Gastrocnemius medialis (tissue), 4 donors: ENCODE measurements around the gene FYN. TPM values are rescaled to one million over a fixed set of nuclear protein-coding genes. Genes with fewer than 3 reads are reported as not detected.

Experiments used
- ATAC-seq, 2 donors: fragments of 150-250 bp; one replicate each; pipeline ENCODE4 v1.9.1; 2016
- DNase-seq, 2 donors: peaks; one replicate each; pipeline ENCODE4 v3.0.0-alpha.2; 2019
- H3K27ac ChIP-seq, 4 donors: fragments of 200-600 bp; sonication (generic); 1 replicate in 1 of 4; 2 replicates in 3 of 4; pipeline ENCODE4 v1.5.1; 2016 to 2018; ENCODE audit warnings: mild to moderate bottlenecking in 2 of 4, moderate library complexity in 1 of 4
- H3K27me3 ChIP-seq, 3 donors: fragments of 200-600 bp; sonication (generic) in 2 of 3; 1 replicate in 1 of 3; 2 replicates in 2 of 3; pipeline versions ENCODE4 v1.5.1 to v1.6.0; 2016 to 2019; ENCODE audit warnings: mild to moderate bottlenecking in 1 of 3, moderate library complexity in 1 of 3
- H3K36me3 ChIP-seq, 2 donors: fragments of 200-600 bp; sonication (generic) in 1 of 2; one replicate each; pipeline ENCODE4 v1.5.1; 2017 to 2018
- H3K4me1 ChIP-seq, 2 donors: fragments of 200-600 bp; sonication (generic) in 1 of 2; one replicate each; pipeline ENCODE4 v1.5.1; 2016 to 2017; ENCODE audit warnings: mild to moderate bottlenecking in 2 of 2
- H3K4me3 ChIP-seq, 4 donors: fragments of 200-600 bp; sonication (generic) in 3 of 4; 1 replicate in 1 of 4; 2 replicates in 3 of 4; pipeline ENCODE4 v1.5.1; 2016 to 2019; ENCODE audit warnings: mild to moderate bottlenecking in 2 of 4
- H3K9me3 ChIP-seq, 3 donors: fragments of 200-600 bp; sonication (generic) in 2 of 3; 1 replicate in 1 of 3; 2 replicates in 2 of 3; pipeline ENCODE4 v1.5.1; 2016 to 2019
- POLR2A ChIP-seq, 2 donors: fragments of 450-650 bp; IDR thresholded peaks; one replicate each; pipeline ENCODE4 v1.6.1; 2017; ENCODE audit warnings: antibody characterized with exemption in 2 of 2, mild to moderate bottlenecking in 2 of 2, moderate library complexity in 2 of 2
- in situ Hi-C, 4 donors: fragments of 200-750 bp; cut with MboI; loops; one replicate each; pipeline versions ENCODE4 v1.15.0 to v1.8.0; 2017; ENCODE audit warnings: low sequenced_read_pairs in 4 of 4
- intact Hi-C: fragments of 100-400 bp; cut with DNase I; formaldehyde crosslinking; loops from one replicate; pipeline ENCODE4 v1.15.1; 2023; ENCODE audit warnings: low total_unique reads
- total RNA-seq, 4 donors: library from RNA; depleted of rRNA; stranded (reverse); fragments of >200 nt; gene quantifications; one replicate each; pipeline versions ENCODE4 v1.1.0 to v1.2.3, GENCODE V29; 2016
- TF ChIP-seq, protein P1 (sequence below), 5 experiments: fragments of 450-650 bp in 3 of 5; fragments of 200-600 bp in 2 of 5; sonication (generic) in 2 of 5; IDR thresholded peaks in 4 of 5; conservative IDR thresholded peaks in 1 of 5; 1 replicate in 4 of 5; 2 replicates in 1 of 5; pipeline ENCODE4 v1.5.1; 2016 to 2019; ENCODE audit warnings: antibody characterized with exemption in 5 of 5, mild to moderate bottlenecking in 3 of 5, moderate library complexity in 3 of 5

The FYN gene
- total RNA-seq, 4 donors from 2014 or later: 9.2 to 36.8 (median 17.0) TPM

DNA sequence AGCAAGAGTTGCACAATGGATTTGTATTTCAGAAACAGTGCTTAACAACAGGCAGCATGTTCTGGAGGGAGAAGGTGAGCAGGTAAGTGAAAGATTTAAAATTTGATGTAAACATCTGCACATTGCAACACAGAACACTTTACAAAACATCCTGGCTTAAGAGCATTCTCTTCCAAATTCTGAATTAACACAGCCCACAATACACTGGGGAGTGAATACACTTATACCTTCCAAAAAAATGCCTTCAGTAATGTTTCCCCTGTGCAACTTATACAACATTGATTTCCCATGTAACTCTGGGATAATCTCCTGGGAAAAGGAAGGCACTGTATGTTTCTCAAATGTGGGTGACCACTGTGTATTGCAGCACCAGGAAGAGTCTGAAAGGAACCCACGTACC is 127.6 kb downstream of the FYN start:
- H3K9me3 ChIP-seq: no peaks in the 10 kb centered on the region
- peaks cover 17 to 51% of the 10 kb centered on the region in 2 donors for H3K4me1 ChIP-seq
- H3K4me3 ChIP-seq: no peak overlapping the region
- no peaks in the 10 kb centered on the region for H3K36me3 ChIP-seq
- ATAC-seq (no peak), DNase-seq (no peak)
- in situ Hi-C loops (loop anchor here in 1 of 4 donors (25.0 kb wide), 1 partner anchor 117 kb away; the partner anchor contains the start of gene FYN), intact Hi-C loops (no loop called here)
- no peaks in the 10 kb centered on the region for H3K27me3 ChIP-seq
- no peak for TF ChIP-seq POLR2A (IDR thresholded peaks at IDR 0.05)
- TF ChIP-seq, protein P1, sequence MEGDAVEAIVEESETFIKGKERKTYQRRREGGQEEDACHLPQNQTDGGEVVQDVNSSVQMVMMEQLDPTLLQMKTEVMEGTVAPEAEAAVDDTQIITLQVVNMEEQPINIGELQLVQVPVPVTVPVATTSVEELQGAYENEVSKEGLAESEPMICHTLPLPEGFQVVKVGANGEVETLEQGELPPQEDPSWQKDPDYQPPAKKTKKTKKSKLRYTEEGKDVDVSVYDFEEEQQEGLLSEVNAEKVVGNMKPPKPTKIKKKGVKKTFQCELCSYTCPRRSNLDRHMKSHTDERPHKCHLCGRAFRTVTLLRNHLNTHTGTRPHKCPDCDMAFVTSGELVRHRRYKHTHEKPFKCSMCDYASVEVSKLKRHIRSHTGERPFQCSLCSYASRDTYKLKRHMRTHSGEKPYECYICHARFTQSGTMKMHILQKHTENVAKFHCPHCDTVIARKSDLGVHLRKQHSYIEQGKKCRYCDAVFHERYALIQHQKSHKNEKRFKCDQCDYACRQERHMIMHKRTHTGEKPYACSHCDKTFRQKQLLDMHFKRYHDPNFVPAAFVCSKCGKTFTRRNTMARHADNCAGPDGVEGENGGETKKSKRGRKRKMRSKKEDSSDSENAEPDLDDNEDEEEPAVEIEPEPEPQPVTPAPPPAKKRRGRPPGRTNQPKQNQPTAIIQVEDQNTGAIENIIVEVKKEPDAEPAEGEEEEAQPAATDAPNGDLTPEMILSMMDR (IDR thresholded peaks at IDR 0.05 in 4 of 5, conservative IDR thresholded peaks at IDR 0.05 in 1 of 5): no peak
- H3K27ac ChIP-seq: no peak overlapping the region

GRCh38 chr6:111745186-111745585 is 128.1 kb downstream of the FYN start:
- no peaks in the 10 kb centered on the region for H3K9me3 ChIP-seq
- no peaks in the 10 kb centered on the region for H3K36me3 ChIP-seq
- H3K27me3 ChIP-seq: no peaks in the 10 kb centered on the region
- H3K4me3 ChIP-seq: no peak overlapping the region
- TF ChIP-seq POLR2A (IDR thresholded peaks at IDR 0.05): no peak
- TF ChIP-seq, protein P1 (IDR thresholded peaks at IDR 0.05 in 4 of 5, conservative IDR thresholded peaks at IDR 0.05 in 1 of 5): no peak
- no peak for ATAC-seq
- intact Hi-C loops: no loop called here
- in situ Hi-C loops: loop anchor here in 1 of 4 donors (25.0 kb wide), 1 partner anchor 117 kb away; the partner anchor contains the start of gene FYN
- H3K27ac ChIP-seq: peak overlapping the region in 2 of 4 donors; percentile 42 to 52
- no peak for DNase-seq
- H3K4me1 ChIP-seq: peaks cover 17 to 51% of the 10 kb centered on the region in 2 donors

- Histone ChIP-seq H3K9me3 (no peaks in the 10 kb centered on the region), H3K27ac (peak overlapping the region; percentile 58 to 65 (median 60)), H3K4me3 (no peak overlapping the region), H3K4me1 (peaks cover 20 to 57% of the 10 kb centered on the region in 2 donors), H3K27me3 (no peaks in the 10 kb centered on the region), H3K36me3 (no peaks in the 10 kb centered on the region)
- intact Hi-C loops: no loop called here
- ATAC-seq: peak; percentile 83 to 89
- TF ChIP-seq, protein P1 (IDR thresholded peaks at IDR 0.05 in 4 of 5, conservative IDR thresholded peaks at IDR 0.05 in 1 of 5): no peak
- TF ChIP-seq POLR2A (IDR thresholded peaks at IDR 0.05): no peak
- peak; percentile 41 to 54 for DNase-seq
- in situ Hi-C loops: loop anchor here in 1 of 4 donors (25.0 kb wide), 1 partner anchor 118 kb away; the partner anchor contains the start of gene FYN
Measured at GRCh38 chr6:111743862-111744692, 129.2 kb downstream of the FYN start.

DNA sequence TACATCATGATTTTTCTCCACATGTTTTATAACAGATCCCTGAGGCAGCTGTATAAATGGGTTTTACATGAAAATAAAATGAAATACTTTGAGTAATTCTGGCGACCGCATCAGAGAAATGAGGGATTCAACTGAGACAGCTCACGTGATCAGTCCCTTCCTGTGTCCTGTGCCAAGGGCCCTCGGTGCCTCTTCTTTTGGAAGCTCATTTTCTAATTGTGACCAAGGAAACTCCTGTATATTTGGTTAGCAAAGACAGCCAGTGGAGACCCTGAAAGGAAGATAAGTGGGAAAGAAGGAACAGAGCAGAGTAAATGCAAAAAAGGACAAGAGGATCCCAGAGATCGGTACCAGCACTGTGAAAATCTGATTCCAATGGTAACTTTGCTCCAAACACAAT is 129.9 kb downstream of the FYN start:
- Histone ChIP-seq H3K9me3 (no peaks in the 10 kb centered on the region), H3K36me3 (no peaks in the 10 kb centered on the region), H3K4me1 (peaks cover 22 to 57% of the 10 kb centered on the region in 2 donors), H3K27me3 (no peaks in the 10 kb centered on the region), H3K27ac (peak overlapping the region; percentile 58 to 65 (median 60)), H3K4me3 (no peak overlapping the region)
- TF ChIP-seq POLR2A (IDR thresholded peaks at IDR 0.05): no peak
- TF ChIP-seq, protein P1 (IDR thresholded peaks at IDR 0.05 in 4 of 5, conservative IDR thresholded peaks at IDR 0.05 in 1 of 5): no peak
- DNase-seq (no peak), ATAC-seq (no peak)
- intact Hi-C loops (no loop called here), in situ Hi-C loops (loop anchor here in 1 of 4 donors (25.0 kb wide), 1 partner anchor 119 kb away; the partner anchor contains the start of gene FYN)
